ENCODE results near the gene SEMA7A.

Gene SEMA7A

DNA sequence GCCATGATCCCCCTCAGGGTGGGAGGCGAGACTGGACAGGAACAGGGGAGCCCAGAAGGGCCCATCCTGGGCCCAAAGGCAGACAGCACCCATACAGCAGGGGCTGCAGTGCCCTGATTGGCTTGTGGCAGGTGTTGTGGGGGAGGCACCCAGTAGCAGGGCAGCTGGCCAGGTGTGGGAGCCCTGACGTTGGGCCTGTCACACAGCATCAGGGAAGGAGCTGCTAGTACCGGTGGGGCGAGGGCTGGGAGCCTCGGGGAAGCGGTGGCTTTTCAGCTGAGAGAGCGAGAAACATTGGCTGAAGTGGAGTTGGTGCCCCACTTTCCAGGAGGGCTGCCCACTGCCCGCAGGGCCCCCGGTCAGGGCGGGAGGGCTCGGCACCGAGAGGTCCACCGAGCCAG is 46.6 kb downstream of the SEMA7A start:
- no peak for DNase-seq (ENCODE audit: low spot score)

DNA sequence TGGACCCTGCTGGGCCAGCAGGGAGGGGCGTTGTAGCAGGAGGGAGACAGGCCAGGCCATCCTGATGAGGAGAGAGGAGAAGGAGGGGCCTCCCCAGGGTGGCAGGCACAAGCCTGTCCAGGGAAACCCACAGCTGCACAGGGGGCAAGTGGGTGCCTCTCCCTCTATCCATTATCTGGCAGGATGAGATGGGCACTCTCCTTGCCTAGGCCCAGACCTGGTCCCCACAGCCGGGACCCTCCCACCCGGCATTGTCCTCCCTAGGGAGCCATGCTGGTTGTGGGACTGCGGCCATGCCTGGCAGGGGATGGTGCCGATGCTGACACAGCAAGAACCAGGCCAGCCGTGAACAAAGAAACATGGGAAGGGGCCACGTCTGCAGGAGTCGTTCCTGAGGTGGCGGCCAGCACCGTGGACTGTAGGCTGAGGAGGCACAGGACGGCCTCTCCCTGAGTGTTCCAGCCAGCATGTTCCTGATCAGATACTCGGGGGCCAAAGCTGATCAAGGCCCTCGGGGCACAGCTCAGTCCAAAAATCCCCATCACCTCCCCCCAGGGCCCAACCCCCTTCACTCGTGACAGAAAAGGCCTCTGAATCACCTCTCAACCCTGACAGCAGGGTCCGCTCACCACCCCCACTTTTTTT is 47.1 kb downstream of the SEMA7A start:
- DNase-seq (ENCODE audit: low spot score) = no peak

DNA sequence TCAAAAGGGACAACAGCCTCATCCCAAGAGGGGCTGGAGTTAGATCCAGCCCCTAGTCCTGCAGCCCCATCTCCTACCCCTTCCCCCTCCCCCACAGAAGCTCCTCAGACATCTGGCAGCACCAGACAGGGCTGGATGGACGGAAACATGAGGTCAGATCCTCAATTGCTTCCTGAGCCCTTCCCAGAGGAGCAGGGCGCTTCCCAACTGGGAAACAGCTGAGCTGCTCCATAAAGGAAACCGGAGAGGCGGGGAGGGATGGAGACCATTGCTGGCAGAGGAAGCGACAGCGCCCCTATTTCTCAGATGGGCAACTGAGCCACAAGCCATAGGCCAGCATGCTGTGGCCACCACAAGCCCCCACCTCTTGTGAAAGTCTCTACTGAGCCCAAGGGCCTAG is 48.0 kb downstream of the SEMA7A start:
- no peak for DNase-seq (ENCODE audit: low spot score)

DNA sequence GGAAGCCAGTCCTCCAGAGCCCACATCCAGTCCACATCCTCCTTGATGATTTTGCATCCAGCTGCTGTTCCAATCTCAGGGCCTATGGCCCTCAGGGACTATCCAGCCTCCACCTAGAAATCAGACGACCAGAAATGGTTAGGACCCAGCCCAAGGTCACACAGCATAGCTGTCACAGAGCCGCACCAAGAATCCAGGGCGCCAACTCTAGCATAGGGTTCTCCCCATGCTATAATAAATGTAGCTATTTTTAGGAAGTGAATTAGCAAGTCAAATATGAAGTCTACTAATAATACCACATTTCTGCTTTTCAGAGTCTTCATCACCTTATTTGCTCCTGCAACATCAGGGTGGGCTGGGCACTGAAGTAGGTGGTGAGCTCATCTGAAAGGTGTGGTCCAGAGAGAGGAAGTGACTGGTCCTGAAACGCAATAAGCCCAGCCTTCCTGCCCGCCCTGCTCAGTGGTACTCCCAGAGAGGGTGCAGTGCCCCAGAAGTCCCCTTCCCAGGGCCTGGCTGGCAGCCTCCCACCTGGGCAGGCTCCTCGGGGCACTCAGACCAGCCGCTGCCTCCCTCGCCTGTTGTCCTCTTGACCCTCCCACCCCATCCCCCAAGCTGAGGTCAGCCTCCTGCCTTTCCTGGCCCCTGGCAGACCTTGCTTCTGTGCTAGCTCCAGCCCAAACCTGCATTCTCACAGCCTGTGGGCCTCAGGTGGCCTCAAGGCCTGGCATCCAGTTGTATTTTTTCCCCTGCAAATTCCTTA is 48.7 kb downstream of the SEMA7A start:
- DNase-seq (ENCODE audit: low spot score) = no peak

DNA sequence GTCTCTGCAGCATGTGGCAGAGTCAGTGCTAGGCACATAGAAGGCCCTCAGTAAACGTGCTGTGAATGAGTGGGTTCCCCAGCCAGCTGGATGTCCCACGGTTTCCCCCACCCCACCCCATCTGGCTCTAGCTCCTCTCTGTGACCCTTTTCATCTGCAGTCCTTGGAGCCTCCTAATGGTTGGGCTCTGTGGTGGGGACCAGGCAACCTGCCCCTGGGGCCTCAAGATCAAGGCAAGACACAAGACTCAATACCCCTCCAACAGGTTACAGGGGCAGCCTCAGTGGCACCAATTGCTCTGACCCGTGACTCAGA is 49.2 kb downstream of the SEMA7A start:
- DNase-seq (ENCODE audit: low spot score) = no peak

DNA sequence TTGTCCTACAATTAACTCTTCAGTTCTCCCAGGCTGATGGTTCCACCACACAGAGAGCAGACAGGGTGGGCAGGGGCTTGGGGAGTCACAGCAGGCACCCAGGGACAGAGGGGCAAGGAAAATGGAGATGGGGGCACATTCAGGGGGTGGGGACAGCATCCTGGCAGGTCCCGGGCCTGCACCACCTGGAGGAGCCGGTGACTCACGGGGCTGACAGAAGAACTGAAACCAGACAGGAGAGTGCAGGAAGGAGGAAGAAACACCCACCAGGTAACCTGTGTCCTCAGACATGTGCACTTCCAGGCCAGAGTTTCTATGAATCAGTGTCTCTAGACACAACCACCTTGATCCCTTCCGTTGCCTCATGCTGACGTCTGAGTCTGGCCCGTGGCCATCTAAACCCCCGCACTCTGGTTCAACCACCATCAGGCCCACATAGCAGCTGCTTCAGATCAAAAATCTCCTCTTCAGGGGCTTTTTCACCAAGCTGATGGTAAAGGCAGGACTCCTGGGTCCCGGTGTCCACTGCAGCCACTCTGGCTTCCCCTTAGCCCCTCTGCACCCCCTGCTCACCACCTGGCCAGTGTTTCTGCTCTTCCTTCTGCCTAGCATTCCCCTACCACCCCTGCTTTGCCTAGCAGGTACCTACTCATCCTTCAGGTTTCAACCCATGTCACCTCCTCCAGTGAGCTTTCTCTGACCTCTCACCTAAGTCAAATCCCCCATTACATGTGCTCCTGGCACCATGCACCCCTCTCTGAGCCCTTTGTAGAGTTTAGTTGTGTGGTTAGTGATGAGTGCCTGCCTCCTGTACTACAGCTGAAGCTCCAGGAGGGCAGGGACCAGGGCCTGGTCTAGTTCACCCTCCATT is 49.8 kb downstream of the SEMA7A start:
- no peak for DNase-seq (ENCODE audit: low spot score)

DNA sequence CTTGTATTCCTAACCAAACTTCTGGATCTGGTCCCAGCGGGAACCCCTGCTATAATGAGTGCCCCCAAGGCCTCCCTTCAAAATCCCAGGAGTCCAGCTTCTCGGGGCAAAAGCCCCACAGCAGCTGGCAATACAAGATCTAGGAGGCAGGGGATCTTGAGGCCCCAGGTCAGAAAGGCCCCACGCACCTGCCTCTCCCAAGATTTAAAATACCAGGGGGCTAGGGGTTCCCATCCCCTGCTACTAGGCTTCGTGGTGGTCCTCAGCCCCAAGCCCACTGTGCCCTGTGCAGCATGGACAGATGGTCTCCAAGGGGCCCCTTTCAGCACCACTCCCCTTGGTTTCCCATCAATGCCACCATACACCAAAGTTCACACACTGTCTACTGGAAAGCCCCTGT is 50.5 kb downstream of the SEMA7A start:
- no peak for DNase-seq (ENCODE audit: low spot score)

DNA sequence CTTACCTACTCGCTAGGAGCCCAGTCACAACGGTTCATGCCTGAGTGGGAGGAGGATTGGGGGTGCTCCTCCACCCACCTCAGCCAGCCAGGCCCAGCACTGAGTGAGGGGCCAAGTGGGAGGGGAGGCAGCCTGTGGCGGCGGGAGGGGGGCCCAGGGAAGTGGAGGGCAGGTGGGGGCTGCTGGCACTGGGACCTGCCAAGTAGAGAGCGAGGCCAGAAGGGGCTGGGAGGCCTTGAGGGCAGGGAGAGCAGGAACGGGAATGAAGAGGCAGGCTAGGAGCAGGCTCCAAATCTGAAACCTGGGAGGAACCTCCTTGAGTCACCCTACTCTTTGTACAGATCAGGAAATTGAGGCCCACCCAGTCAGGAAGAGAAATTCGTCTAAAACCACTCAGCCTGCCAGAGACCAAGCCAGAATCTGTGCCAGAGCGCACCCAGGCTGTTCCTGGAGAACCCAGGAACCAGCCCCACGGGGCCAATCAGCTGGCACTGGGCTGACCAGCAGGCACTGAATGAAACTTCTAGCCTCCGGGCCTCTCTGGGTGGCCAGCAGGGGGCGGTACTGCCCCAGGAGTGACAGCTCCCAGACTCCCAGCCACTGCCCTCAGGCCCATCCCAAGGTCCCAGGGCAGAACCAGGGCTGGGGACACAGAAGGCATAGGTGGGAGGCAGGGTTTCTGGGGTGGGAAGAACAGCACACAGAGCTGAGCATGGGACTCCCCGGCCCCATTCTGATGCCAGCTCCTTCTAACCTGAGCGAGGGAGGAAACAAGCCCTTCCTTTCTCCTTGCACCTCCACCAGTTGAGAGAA is 51.5 kb downstream of the SEMA7A start:
- DNase-seq (ENCODE audit: low spot score) = peak; percentile 94

DNA sequence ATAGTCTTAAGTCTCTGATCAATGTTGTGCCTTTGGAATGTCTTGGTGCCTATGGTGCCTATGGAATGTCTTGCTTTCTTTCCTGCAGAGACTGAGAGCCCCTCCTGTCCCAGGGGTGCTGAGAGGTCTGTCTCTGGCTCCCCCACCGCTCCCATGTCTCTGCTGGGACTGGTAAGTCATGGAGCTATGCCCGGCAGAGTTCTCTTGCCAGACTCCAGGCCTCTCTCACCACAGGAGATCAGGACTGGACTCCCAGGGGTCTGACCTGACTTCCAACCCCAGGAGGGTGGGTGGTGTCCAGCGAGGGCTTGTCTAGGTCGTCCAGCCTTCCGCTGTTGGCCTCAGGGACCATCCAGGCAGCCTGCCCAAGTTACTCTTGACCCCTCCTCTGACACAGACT is 52.3 kb downstream of the SEMA7A start:
- no peak for DNase-seq (ENCODE audit: low spot score)

DNA sequence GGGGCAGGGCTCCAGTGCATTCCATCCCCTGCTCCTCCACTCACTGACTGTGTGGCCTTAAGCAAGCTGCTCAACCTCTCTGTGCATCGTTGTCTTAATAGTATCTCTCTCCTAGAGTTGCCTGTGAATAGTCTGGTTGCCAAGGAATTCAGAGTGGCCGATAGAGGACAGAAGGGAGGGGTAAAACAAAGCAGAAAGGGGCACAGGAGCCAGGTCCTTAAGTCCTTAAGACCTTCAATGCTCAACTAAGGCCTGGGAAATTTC is 52.6 kb downstream of the SEMA7A start:
- DNase-seq (ENCODE audit: low spot score) = no peak

DNA sequence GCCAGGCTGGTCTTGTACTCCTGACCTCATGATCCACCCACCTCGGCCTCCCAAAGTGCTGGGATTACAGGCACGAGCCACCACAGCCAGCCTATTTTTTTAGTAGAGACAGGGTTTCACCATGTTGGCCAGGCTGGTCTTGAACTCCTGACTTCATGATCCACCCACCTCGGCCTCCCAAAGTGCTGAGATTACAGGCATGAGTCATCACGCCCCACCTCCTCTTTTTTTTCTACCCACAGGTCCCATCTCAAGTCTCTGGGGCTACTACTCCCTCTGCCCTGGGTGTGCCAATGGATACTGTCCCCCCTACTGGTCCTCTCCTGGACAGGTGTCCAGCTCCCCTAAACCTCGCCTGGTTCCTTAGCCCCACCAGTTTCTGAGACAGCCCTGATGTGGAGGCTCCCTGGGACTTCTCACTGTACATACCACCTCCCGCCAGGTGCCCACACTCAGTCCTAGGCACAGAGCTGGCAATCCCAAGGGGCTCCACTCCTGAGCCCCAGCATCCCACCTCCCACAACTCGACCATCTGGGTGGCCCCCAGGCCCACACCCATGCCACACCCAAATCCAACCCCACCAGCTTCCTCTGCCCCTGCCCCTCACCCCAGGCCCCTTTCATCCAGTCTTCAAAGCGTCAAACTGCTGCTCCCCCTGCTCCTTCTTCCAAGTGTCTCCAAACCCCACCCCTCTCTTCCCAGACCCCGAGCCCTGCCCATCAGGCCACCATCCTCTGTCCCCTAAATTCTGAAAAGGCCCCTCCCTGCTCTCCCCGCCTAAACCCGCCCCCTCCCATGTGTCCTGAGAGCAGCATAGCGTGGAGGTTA is 53.2 kb downstream of the SEMA7A start:
- no peak for DNase-seq (ENCODE audit: low spot score)

DNA sequence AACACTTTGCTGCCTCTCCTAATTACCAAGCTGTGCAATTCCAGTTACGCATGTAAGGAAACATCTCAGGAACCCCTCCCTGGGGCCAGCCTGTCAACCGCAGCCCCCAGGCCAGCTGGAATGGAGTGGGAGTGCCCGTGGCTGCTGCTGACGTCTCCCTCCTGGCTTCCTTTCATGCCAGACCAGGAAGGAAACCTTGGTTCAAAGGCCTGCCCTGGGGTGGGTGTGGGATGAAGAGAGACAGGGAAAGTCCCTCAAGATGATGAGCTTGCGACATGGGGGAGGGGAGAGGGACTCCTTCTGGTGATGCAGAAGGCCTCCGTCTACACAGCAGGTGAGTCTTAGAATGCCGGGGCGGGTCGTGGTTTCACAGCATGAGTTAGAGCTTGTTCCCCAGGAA is 54.9 kb downstream of the SEMA7A start:
- no peak for DNase-seq (ENCODE audit: low spot score)

DNA sequence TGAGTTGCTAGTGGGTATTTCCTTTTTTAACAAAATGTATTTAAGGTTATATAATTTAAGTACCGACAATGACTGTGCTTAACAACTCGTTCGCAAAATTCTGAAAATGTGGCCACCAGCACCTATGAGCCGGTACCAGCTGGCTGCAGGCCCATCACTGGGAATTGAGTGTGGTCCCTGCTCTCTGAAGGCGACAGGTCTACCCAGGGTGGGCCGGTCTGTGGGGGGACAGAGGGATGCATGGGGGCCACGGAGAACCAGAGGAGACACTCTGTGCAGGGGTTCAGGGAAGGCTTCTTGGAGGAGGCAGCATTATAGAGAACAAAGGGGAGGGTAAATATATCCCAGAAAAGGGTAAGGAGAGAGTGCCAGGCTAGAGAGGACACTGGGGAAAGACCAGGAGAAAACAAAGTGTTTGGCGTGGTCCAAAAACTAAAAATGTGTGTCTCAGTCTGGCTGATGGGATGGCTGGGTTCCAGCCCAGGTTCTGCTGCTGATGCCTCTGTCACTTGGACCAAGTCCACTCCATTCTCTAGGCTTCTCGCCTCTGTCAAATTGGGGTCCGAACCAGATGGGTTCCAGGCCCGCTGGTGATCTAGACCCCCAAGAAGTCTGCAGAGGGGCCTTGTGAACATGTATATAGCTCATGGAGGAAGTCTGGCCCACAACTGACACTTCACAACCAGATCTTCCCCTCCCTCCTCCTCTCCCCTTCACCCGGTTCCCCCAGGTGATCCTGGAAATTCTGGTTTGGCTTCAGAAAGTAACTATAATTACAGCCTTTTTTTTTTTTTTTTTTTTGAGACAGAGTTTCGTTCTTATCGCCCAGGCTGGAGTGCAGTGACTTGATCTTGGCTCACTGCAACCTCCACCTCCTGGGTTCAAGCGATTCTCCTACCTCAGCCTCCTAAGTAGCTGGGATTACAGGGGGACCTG is 55.7 kb downstream of the SEMA7A start:
- no peak for DNase-seq (ENCODE audit: low spot score)

DNA sequence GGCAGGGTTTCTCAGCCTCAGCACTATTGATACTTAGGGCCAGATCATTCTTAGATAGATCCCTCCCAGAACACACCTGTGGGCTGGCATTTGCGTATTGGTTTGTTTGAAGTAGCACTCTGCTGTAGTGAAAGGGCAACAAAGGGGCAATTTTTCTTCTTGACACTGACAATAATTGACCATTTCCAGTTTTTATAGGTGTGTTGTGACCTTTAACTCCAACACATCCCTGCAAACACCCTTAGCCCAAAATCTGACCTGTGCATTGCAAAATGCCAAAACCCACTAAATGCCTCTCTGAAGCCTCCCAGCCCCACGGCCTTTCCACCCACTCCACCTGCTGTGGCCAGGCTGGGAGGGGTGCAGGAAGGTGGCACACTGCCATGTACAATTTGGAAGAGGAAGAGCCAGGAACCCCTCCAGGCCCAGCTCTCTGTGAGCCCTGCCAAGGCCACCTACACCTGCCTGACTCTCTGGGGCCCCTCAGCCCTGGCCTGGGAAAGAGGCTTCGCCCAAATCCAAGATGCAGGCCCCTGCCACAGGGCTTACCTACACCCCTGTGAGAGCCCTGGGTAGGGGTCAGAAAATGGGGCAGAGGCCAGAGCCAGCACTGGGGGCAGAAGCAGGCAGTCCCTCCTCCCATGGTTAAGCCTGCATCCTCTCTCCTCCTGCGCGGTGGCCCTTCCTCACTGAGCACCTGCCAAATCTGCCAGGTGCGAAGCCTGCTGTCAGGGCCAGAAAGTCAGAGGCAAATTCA is 56.8 kb downstream of the SEMA7A start:
- no peak for DNase-seq (ENCODE audit: low spot score)

DNA sequence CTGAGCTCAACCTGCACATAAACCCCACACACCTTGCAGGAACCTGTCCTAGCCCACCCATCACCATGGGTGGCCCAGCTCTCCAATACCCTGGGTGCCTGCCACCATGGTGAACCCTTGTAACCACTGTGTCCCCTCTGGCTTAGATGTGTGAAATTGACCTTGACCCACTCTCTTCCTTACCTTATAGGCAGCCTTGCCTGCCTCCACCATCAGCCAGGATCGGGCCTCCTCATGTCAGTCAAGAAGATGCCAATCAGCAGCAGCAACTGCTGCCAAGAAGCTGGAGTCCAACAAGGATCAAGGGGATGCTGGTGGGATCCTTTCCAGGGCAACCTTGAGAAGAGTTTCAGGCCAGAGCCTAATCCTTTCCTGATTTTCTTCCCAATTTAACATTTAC is 57.5 kb downstream of the SEMA7A start:
- DNase-seq (ENCODE audit: low spot score) = no peak

DNA sequence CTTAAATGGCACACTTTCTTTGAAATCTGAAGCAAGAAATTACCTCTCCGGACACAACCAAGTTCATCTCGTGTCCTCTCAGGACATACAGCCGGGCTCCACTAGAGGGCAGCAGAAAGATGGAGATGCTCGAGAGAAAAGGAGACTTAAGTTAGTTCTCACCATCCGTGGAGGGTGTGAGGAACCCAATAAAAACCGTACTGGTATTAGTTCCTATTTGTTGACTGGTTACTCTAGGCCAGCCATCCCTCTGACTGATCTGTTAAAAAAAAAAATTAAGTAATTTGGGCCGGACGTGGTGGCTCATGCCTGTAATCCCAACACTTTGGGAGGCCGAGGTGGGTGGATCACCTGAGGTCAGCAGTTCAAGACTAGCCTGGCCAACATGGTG is 58.5 kb downstream of the SEMA7A start:
- peak; percentile 77 for DNase-seq (ENCODE audit: low spot score)

DNA sequence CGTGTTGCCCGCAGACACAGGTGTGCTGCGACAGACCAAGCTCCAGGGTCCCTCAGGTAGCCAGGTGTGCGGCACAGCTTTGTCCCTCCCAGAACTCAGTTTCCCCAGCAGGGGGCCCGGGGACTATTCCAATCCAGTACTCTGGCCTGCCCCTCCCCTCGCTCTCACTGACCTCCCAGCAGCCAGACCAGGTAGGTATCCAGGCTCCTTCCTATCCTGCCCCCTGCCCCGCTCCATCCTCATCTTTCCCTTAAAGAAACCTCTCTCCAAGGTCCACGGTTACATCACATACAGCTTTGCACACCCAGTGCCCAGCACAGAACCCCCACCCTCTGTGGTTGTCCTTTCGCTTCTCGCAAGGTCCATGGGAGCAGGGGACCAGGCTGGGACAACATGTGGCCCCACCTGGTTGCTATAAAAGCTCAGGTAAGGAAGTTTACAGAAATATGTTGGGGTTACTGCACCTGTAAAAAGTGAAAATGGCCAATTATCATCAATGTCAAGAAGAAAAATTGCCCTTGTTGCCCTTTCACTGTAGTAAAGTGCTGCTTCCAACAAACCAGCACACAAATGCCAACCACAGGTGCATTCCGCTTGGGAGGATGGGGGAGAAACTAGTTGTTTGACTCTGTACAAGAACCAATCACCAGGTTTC is 59.0 kb downstream of the SEMA7A start:
- DNase-seq (ENCODE audit: low spot score) = no peak

DNA sequence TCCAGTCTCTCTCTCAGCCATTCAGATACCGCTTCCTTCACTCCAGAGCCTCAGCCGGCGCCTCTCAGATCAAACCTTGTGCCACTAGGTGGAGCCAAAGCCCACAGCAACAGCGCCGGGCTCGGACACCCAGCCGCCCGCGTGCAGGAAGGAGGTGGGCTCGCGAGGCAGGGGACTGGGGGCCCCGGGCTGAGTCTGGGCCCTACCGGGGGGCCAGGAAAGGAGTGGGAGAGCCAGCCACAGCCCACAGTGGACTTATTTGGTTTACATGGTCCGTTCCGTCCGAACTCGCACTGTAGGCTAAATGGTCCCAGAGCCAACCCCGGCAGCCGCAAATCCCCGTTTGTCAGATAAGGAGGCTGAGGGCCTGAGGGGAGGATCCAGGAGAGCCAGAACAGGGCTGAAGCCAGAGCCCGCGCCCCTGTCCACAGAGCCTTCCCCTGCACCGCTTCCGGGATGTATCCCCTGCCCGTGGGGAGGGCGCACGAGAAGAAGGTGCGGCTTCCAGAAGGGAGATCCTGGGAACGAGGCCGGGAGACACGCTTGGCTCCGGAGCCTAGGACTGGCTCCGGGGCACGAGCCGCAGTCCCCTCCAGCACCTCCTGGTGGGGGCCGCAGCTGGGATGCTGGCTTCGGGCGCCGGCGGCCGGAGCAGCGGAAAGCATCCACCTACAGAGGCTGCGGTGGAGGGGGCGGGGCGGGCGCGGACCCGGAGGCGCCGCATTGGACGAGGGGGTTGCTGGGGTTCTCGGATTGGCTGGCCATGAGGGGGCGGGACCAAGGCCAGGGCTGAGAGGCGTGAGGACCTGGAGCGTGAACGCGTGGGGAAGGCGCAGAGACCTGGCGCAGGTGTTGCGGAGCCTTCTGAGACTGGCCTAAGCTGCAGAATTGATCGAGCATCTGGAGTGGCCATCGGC is 59.8 kb downstream of the SEMA7A start:
- DNase-seq (ENCODE audit: low spot score) = peak; percentile 96

All from ecto neural progenitor cell (in vitro differentiated cells).